Measurements from ENCODE around the gene FRMD1. TPM values are rescaled to one million over a fixed set of nuclear protein-coding genes. Genes with fewer than 3 reads are reported as not detected.

The FRMD1 gene
- total RNA-seq, 1 experiment from 2014 or later = not detected

DNA sequence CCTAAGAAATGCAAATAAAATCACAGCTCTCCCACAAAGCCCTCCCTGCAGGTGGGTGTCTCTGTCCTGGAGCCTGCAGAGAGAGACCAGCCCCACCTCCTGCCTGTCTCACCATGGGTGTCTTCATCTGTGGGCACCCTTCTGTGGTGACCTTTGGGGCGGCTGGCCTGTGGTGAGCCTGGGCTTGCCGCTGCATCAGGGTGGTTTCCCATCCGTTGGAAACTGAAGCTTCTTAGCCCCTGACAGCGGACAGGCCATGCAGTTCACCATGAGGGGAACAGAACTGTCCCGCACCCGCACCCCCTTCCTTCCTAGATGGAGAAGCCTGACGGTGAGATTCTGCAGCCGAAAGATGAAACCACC is 42.3 kb upstream of the FRMD1 start:
- ChIA-PET POLR2A (no interaction called here), CTCF (no interaction called here), RAD21 (ENCODE audit: low non-redundant PET in 1 of 2, low total read pairs in 2 of 2, uncharacterized antibody in 2 of 2, unreplicated experiment in 2 of 2) (no interaction called here)
- DNase-seq (ENCODE audit: low read depth, low spot score) = no peak
- no peak overlapping the region for H3K4me3 ChIP-seq (replicated peaks in 1 of 2; ENCODE audit: low read depth in 1 of 2, low read length in 2 of 2)
- H3K27ac ChIP-seq (ENCODE audit: low read depth, low read length) = no peak overlapping the region
- H3K9me2 ChIP-seq (ENCODE audit: insufficient read depth) = no peaks in the 10 kb centered on the region
- no TSS peak for BruUV-seq (replicated peaks)
- H3K9me3 ChIP-seq (ENCODE audit: control insufficient read depth in 1 of 2, insufficient read depth in 1 of 2, low read depth in 1 of 2, low read length in 2 of 2) = no peaks in the 10 kb centered on the region
- no peaks in the 10 kb centered on the region for H3K4me1 ChIP-seq (ENCODE audit: control insufficient read depth in 1 of 2, insufficient read depth in 2 of 2, low read length in 2 of 2)
- no peak overlapping the region for H3K4me2 ChIP-seq (ENCODE audit: low read length)
- ATAC-seq = no peak
- H2AFZ ChIP-seq (ENCODE audit: low read depth, low read length, poor library complexity, severe bottlenecking) = no peak overlapping the region
- no peaks in the 10 kb centered on the region for H3K36me3 ChIP-seq (ENCODE audit: control insufficient read depth in 1 of 2, insufficient read depth in 2 of 2, low read length in 2 of 2)
- no peaks in the 10 kb centered on the region for H3K27me3 ChIP-seq (ENCODE audit: insufficient read depth, low read length)
- intact Hi-C loops (cut with micrococcal nuclease) = no loop called here
- no peaks in the 10 kb centered on the region for H4K20me1 ChIP-seq (ENCODE audit: insufficient read depth)
- TF ChIP-seq FOSL1 (IDR thresholded peaks at IDR 0.05; ENCODE audit: low read depth) = no peak
- no peak for TF ChIP-seq POLR2A (IDR thresholded peaks at IDR 0.05; ENCODE audit: borderline replicate concordance, extremely low read depth, insufficient read depth, insufficient read length)
- TF ChIP-seq EZH2 (IDR thresholded peaks at IDR 0.05) = no peak
- TF ChIP-seq TCF7L2 (IDR thresholded peaks at IDR 0.05; ENCODE audit: borderline replicate concordance, extremely low read depth, insufficient read depth, insufficient read length) = no peak
- TF ChIP-seq MAX (IDR thresholded peaks at IDR 0.05) = no peak
- TF ChIP-seq CBX3 (IDR thresholded peaks at IDR 0.05; ENCODE audit: low read depth) = no peak
- no peak for TF ChIP-seq REST (IDR thresholded peaks at IDR 0.05; ENCODE audit: low read depth)
- TF ChIP-seq SIN3A (IDR thresholded peaks at IDR 0.05; ENCODE audit: low read depth) = no peak
- no peak for TF ChIP-seq JUND (IDR thresholded peaks at IDR 0.05)
- TF ChIP-seq EGR1 (IDR thresholded peaks at IDR 0.05; ENCODE audit: low read depth) = no peak
- no peak for TF ChIP-seq SRF (IDR thresholded peaks at IDR 0.05; ENCODE audit: low read depth)
- no peak for TF ChIP-seq ATF3 (IDR thresholded peaks at IDR 0.05)
- no peak for TF ChIP-seq YY1 (IDR thresholded peaks at IDR 0.05; ENCODE audit: extremely low read depth, insufficient replicate concordance, low read depth, low read length)
- TF ChIP-seq ZNF274 (IDR thresholded peaks at IDR 0.05; ENCODE audit: low read depth, low read length) = no peak
- H3K9ac ChIP-seq (ENCODE audit: low read length) = no peak overlapping the region
- no peaks in the 10 kb centered on the region for H3K79me2 ChIP-seq (ENCODE audit: insufficient read depth, low read length)

Data from HCT116 (cell line).